GM12874 (cell line): ENCODE results near the gene STARD13.

Source experiments
- TF ChIP-seq, protein P1 (sequence below): IDR thresholded peaks from 2 replicates; pipeline ENCODE4 v1.5.1; 2011; ENCODE audit warnings: low read depth, mild to moderate bottlenecking, control low read depth, low read length, moderate library complexity; ENCODE audit not compliant: insufficient read depth

Gene STARD13

DNA sequence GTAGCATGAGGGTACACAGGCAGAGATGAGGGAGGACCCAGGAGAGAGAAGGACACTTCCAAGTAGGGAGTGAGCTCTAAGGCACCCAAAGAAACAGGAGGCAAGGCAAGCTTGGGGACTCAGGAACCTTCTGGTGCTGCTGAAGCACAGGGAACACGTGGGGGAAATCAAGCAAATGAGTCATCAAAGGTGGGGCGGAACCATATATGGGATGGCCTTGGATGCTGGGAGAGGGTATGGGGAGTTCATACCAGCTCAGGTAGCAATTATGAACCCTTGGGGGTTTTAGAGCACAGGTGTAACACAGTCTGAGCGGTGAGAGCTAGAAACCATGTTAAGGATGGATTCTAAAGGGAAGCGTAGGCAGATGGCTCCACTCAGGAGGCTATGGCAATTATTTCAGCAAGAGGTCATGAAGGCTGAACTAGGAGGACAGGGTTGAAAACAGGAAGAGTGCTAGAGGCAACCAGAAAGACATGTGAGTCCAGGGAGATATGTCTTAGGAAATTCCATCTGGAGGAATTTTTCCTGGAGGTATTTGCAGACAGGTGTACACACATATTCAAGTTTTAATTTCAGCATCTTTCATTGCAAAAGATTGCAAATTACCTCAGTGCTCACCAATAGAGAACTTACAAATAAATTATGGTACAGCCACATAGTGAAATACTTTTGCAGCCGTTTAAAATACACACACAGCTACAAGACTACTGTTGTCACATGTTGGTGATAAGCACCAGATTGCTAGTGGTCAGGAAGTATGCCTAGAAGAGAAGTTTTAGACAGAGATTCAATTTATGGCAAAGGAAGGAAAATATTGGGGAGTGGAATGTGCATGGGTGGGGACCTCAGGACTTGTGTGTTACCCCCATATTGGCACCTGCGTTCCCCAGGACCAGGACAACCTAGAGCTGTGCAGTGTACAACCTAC is 77.0 kb downstream of the STARD13 start:
- TF ChIP-seq, protein P1, sequence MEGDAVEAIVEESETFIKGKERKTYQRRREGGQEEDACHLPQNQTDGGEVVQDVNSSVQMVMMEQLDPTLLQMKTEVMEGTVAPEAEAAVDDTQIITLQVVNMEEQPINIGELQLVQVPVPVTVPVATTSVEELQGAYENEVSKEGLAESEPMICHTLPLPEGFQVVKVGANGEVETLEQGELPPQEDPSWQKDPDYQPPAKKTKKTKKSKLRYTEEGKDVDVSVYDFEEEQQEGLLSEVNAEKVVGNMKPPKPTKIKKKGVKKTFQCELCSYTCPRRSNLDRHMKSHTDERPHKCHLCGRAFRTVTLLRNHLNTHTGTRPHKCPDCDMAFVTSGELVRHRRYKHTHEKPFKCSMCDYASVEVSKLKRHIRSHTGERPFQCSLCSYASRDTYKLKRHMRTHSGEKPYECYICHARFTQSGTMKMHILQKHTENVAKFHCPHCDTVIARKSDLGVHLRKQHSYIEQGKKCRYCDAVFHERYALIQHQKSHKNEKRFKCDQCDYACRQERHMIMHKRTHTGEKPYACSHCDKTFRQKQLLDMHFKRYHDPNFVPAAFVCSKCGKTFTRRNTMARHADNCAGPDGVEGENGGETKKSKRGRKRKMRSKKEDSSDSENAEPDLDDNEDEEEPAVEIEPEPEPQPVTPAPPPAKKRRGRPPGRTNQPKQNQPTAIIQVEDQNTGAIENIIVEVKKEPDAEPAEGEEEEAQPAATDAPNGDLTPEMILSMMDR = no peak

GRCh38 chr13:33207615-33207961 is 78.0 kb downstream of the STARD13 start:
- TF ChIP-seq, protein P1 = no peak

DNA sequence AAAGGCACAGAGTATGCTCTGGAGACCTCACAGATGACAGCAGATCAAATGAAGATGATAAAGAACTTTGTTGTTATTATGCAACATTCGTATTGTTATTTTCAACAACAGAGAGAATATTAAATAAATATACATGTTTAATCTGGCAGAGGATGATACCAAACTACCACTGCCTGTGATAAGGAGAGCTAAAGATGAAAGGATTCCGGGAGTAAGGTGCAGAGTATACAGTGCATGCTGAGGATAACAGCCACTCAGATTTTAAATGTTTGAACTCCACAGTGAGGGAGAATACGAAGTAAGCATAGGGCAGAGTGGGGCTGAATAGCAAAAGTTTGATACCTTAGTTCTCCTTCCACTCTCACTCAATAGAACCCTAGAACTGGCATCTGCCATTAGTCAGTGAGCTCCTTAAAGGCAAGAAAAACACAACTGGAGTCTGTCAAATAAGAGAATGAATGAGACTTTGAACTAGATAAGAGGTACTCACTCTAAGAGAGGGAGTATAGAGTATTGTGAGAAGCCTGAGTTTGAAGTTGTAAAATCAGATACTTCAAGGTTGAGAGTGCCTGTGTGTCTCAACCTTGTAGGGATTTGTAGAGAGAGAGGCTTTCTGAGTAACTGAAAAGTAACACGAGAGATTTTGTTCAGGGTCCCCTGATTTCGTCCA is 78.5 kb downstream of the STARD13 start:
- TF ChIP-seq, protein P1 = no peak

- TF ChIP-seq, protein P1 = no peak
Observed at GRCh38 chr13:33206425-33206824, 79.1 kb downstream of the STARD13 start.

DNA sequence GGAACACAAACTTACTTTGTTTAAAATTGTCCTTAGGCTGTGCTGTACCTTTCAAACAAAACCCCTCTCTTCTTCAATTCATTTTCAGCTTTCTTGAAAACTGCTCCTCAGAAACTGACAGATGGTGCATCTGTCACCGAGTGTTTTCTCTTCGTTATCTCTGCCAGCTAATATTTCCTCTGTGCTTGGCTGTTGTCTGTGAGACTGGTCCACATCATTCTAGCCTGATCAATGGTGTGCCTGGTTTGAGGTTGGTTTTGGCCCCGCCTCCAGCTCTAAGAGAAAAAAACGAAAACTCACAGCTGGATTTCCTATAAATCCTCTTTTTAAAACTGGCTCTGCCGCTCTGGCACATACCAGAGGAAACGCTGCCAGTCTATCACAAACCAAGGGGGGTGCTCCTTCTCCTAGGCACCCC is 79.7 kb downstream of the STARD13 start:
- TF ChIP-seq, protein P1 = no peak

GRCh38 chr13:33205224-33205623 is 80.3 kb downstream of the STARD13 start:
- TF ChIP-seq, protein P1 = no peak

DNA sequence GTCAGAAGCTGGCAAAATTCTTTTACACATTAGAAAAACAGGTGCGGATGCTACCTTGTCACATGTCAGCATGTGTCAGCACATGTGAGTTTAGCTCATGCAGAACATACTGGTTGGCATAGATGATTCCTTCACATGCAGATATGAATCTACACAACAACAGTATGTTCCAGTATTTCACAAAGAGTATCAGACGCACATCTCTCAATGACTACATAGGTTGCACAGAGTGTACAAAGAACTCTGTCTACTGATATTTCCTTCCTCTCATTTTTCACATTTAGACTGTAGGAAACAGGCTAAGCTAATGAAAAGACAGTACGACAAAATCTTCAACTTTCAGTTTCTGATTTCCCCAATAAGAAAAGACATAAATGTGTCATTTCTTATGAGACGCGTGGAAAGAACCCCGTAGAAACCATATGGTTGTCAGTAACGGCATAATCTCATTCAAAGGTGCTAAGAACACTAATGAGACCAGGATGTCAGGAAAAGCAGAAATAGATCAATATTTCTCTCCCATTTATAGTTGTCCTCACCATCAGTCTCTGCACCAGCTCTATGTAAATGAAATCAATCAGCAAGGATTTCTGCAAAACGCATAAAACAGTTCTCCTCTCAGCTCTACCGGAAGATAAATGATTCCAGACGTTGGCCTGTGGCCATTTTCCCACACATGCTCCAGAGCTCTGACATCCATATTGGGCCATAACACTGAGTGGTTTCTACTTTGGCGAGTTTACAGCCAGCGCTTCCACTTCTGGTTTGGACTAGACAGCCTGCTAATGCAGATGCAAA is 81.2 kb downstream of the STARD13 start:
- TF ChIP-seq, protein P1 = no peak
